Endometrium (tissue), 2 donors: ENCODE measurements around the gene RSRC1.
A peak's percentile ranks its signal among the peaks of the same experiment; 100 is the strongest.

ENCODE experiments used
- FAIRE-seq: peaks from 2 replicates; lab custom pipeline; 2012; peaks lifted over from hg19 to GRCh38; lab: Jason Lieb, UNC
- donor health status: control.
- donor health status: control.

The RSRC1 gene

DNA sequence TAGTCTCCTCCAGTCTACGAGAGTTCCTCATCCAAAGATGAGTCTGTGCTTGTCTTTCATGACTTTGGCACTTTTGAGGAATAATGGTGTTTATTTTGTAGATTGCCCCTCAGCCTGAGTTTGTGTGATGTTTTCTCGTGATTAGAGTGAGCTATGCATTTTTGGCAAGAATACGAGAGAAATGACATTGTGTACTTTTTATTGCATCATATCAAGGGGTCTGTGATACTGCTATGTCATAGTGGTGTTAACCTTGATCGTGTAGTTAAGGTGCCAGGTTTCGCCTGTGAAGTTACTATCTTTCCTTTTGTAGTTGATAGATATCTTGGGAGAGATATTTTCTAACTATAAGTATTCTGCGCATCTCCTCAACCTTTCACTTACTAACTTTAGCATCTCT lies 18.9 kb downstream of the RSRC1 start:
- no peak for FAIRE-seq

DNA sequence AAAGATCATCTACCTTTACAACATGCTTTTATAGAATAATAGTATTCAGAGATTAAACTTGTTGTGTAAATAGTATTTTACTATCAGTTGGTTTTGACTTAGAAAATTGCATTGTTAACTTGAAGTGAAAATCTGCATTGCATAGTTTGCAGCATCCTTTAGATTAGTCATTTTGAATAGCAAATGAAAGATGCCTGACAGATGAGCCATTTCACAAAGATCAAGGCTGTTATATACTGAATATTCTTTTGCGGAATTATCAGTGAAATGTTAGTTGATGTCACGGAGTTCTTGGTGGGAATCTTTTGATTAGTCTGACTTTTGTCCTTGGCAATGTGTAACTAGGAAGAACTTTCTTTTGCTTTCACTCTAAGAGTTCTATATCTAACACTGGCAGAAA lies 24.5 kb downstream of the RSRC1 start:
- FAIRE-seq, result no peak

DNA sequence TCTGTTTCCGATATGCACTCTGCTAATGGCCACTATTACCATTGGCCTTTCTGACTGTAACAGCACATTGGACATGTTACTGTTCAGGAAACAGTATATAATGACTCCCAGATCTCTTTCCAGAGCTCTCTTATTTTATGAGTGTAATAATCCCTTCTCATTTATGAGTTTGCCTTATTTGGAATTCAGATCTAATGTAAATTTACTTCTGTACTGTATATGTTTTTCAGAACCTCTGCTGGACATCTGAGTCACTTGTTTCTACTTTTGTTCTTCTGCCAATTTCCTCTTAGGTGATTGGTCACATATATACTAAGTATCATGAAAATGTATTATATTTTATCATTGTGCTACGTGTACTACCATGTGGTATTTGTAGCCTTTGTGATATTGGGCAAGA lies 30.5 kb downstream of the RSRC1 start:
- no peak for FAIRE-seq

DNA sequence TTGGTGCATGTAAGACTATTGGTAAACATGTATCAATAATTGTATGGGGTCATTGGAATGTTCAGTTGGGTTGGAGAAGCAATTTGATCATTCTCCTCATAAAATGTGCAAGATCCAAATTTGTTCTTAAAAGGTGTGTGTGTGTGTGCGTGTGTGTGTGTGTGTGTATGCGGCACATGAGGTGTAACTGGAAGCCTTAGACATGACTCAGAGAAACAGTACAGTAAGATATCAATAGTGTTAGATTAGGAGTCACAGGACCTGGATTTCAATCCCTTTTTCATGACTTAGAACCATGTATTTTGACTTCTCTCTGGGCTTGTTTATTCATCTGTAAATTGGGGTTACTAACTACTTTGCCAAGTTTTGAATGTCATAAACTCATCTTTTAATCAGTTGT lies 38.3 kb downstream of the RSRC1 start:
- no peak for FAIRE-seq

DNA sequence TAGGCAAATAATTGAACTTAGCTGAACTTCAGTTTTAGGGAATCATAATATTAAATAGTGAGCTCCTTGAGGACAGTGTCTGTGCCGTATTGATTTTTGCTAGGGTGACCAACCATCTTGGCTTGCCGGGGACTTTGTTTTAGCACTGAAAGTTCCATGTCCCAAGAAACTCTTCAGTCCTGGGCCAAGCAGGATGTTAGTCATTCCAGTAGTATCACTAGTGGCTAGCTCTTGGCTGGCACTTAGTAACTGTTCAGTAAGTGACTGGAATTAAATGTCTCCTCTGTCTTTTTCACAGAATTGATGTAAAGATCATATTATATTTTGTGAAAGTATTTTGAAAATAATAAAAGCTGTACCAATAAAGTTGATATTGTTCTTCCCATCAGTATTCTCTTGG lies 42.3 kb downstream of the RSRC1 start:
- no peak for FAIRE-seq

DNA sequence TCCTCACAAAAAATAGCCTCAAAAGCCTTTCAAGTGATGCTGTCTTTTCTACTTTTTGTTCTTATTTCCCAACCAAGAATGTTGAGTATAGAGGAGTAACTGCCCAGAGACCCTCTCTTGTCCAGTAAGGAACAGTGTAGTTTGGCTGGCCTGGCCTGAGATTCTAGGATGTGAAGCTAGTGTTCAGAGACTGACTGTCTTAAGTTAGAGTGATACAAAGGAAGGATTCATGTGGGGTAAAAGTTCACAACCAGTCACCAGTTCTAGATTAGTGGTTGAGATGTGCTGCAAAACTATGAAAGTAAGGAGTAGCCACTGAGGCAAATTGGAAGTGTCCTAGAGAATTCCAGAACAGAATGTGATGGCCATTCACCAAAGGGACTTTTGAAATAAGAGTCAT lies 49.1 kb downstream of the RSRC1 start:
- FAIRE-seq, result no peak

DNA sequence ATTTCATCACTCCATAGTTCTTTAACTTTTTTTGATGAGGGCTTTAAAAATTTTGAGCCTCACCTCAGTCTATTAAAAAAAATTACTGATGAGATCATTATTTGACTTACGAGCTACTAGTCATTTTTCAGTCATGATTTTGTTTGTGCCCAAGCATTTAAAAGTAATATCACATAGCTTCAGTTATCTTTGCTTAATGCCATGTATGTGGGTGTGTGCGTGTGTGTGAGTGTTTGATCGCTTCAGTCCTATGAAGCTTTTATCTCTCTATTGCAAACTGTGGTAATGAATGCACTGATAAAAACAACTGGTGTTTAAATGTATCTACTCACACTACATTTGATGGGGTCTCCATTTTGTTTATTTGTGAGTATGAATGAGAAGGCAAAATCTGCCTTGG lies 49.8 kb downstream of the RSRC1 start:
- FAIRE-seq, result no peak

DNA sequence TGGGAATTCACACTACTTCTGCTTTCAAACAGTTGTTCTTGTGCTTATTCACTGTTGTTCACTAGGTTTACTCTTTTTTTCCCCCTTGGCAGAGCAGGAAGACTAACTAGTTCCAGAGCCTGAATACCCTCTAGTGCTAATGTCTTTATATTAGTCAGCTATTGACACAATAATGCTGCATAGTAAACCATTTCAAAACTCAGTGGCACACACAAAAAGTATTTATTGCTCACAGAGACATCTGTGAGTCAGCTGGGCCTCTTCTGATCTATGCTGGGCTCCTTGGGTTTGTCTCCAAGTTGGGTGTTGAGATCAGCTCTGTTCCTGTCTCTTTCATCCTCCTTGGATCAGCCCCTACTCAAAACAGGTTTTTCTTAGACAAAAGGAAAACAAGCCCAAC lies 51.1 kb downstream of the RSRC1 start:
- no peak for FAIRE-seq

DNA sequence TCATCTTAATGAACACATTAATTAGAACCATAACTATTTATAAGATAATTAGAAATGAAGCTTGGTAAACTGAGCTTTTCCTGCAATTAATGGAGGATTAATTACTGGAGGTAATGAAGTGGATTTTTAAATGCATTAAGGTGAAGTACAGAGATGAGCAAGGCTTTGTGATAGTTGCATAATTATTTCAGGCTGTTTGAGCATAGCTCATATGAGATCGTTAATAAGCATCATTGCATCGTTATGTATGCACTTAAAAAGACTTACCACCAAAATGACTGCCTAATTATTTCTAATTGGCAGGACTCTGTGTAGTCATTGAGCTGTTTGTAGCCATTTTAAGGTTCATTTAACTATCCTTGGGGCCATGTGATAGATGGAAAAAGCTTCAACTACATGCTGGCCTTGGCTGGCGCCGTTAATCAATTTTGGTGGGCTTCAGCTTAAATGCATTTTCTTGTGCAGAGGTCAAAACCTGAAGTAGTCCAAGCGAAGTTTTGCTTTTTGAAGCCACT lies 55.3 kb downstream of the RSRC1 start:
- FAIRE-seq, result no peak

DNA sequence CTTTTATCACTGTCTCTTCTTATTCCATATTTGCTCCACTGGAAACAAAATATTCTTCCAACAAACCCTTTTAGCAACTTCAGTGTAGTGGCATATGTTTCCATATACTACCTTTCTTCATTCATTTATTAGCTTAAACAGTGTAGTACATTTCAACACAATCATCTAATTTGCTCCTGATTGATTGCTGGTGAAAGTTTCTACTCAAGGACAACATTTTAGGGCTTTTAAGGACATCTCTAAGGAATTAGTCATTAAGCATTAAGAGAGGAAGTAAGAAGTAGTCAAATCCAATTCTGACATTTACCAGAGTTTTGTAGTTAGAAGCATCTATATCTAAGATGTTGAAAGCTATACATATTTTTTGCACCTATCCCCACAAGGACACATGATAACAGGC lies 55.8 kb downstream of the RSRC1 start:
- no peak for FAIRE-seq

DNA sequence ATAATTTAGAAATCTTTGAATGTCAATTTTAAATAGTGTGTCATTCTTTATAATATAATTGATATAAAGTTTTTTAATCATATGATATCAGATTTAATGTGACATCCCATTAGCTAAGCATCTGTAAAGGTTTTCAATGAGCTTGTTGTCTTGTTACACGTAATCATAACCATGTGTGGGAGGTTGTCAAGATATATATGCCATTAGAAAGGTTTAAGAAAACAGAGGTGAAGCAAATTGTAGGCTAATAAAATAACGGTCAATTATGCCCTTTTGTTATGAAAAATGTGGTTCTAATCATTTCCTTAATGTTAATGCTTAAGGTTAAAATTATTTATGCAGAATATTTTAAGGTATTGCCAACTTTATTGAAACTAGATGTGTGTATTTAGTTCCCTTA lies 56.3 kb downstream of the RSRC1 start:
- FAIRE-seq, result no peak

DNA sequence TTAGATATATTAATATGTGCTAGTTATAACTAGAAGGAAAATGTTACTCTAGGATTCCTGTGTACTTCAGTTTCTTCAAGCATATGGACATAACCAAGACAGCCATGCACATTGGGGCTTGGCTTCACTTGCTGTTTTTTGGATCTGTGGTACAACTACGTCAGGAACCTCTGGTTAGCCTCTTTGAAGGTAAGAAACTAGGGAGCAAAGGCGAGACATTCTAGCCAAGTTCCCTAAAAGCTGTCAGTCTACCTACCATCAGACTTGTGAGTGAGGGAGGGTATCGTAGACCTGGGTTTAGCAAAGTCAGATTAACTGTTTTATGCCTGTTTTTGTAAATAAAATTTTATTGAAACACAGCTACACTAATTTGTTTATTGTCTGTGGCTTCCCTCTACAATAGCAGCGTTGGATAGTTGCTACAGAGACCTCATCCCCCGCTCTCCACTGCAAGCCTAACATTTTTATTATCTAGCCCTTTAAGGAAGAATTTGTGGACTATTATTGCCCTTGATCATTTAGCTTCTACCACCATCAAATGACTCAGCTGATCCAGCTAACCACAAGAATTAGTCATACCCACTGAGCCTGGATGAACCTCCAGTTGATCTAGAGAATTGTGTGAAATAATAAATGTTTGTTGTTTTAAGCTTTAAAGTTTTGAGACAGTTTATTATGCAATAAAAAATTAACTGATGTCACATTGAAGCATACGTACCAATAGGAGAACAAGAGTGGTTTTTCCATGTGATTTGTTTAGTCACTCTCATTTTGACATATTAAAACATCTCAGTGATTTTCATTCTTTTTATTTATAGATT lies 58.1 kb downstream of the RSRC1 start:
- peak; percentile 95 for FAIRE-seq

DNA sequence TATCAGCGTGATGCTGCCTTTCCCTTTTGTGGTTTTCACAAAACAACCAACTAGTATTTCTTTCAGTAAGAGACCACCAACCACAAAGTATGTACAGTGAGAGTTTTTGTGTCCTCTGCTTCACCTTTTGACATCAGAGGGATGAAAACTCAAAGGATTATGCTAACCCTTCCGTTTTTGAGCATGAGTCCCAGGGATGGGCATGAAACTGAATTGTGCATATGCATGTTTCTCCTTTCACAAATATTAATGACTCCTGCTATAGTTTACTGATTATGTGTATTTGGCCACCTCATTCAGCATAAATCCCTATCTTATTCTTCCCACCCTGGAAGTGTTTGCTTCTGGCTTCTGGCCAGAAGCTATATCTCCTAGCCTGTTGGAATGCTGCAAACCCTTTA lies 59.2 kb downstream of the RSRC1 start:
- FAIRE-seq, result no peak

DNA sequence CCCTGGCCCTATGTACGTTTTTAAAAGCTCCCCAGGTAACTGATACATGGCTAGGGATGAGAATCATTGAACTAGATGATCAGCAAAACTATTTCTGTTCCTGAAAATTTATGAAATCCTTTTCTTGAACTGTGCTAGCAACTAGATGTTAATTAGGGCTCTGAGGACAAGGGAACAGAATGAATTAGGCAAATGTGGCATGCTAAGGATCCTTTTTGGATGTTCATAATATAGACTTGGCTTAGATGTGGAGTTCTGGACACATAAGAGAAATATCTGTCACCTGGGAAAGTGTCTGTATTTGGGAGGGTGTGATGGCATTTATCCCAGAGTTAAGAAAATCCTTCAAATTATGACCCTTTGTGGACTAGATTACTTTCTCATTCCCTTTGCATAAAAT lies 71.2 kb downstream of the RSRC1 start:
- no peak for FAIRE-seq

DNA sequence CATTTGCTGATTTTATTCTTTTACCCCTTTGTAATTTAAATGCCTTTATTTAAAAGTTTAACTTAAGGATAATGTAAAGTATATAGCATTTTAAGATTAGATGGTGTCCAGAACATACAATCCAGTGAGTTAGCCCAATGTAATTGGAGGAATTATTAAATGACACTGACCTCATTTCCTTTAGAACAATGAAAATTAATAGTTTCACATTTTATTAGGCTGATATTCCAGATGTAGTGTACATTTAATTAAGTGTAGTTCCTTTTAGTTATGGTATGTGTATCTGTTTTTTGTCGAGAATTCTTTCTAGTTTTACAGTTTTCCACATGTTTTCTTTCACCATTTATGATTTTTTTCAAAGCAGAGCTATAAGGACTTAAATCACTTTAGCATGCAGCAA lies 75.8 kb downstream of the RSRC1 start:
- FAIRE-seq, result peak; percentile 92

DNA sequence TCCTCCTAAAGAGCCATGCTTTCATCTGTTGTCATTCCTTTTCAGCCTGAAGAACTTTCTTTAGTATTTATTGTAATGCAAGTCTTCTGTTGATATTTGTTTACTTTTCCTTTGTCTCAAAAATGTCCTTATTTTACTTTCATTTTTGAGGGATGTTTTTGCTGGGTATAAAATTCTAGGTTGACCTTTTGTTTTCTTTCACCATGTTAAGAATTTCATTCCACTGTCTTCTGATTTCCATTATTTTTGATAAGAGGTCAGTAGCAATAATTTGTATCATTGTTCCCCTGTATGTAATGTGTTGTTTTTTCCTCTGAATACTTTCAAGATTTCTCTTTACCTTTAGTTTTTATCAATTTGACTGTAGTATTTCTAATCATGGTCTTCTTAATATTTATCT lies 91.1 kb downstream of the RSRC1 start:
- FAIRE-seq, result no peak

DNA sequence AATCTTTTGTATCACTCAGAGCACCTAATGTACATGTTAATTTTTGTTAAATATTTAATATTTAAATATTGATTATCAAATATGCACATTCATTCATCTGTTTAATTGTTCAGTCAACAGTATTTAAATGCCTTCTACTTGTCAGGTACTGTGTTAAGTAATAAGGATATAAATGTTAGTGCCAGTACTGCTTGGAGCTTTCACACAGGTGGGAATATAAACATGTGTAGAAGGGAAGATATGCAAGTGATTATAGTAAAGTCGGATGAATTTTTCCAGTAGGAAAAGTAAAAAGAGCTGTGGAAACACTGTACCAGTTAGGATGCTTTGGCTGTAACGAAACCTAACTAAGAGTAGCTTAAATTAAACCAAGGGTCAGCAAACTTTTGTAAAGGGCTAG lies 95.4 kb downstream of the RSRC1 start:
- FAIRE-seq, result no peak

DNA sequence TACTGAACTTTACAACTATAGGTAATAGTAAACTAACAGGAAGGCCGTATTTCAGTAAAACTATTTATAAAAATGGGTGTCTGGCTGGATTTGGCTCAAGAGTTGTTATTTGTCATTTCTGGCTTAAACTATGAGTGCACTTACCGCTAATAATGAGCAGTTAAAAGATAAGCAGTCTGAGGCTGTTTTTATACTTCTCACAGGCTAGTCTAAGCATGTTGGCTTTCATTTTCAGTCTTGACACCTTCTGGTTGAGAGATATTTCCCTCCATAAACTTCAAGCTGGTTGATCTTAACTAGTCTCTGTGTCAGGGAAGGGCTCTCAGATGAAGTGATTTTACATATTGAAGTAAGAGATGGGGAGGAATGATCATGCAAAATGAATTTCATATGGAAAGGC lies 96.1 kb downstream of the RSRC1 start:
- FAIRE-seq, result no peak

DNA sequence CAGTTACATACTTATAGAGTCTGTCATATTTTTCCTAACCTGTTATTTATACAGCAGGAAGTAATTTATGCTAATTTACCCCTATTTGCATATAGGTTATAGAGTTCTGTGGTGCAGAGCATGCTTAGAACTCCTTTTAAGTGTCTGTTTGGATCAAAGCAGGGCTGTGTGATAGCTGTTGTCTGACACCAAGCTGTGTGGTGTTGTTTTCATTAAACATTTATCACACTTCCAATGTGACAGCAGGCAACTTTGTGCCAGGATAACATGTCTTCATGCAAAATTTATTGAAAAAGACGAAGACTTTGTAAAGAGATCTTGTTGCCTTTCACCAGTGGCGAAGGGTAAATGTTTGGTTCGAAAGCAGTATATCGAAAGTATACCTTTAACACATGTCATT lies 100.2 kb downstream of the RSRC1 start:
- FAIRE-seq, result no peak

DNA sequence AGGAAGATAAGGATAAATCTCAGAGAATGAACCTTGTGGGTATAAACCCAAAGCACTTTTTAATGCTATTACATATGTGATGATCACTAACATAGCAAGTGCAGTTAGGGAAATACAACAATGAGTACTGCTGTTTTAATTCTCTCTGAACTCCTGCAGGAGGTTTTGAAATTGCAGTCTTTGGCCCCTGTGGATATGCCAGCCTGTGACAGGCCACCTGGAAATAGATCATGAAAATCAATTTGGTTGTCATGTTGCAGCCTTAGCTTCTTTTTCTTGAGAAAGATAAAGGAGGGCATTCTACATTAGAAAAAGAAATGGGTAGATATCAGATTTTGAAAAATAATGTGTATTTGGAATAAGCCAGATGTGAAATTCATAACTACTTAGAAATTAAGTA lies 103.6 kb downstream of the RSRC1 start:
- no peak for FAIRE-seq

DNA sequence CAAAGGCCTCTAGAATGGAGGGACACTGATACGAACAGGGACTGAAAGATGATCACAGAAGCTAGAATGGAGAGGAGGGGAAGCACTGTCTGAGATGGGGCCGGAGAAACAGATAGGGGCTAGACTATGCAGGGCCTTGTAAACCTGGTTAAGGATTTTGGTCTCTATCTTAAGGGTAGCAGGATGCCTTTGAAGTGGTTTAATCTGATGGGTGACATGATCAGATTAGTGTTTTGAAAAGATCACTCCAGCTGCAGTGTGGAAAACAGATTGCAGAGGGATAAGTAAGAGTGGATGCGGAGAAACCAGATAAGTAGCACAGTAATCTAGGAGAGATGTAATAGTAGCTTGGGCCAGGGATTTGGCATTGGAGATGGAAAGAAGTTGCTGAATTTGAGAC lies 108.1 kb downstream of the RSRC1 start:
- no peak for FAIRE-seq

DNA sequence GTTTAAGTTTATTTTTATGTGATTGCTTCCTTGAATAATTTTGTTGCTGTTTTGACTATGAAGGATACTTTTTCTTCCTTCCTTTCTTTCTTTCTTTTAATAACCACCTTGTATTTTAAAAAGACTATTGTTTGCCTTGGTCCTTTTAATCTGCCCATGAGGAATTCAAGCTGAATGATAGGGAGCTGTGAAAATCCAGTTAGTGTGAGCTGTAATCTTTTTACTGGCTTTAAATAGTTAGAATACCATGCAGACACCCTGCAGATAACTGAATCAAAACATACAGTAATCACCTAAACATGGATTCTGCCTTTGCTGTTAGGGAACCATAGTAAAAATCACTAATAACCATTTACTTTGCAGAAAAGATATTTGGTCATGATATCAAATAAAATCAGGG lies 110.7 kb downstream of the RSRC1 start:
- no peak for FAIRE-seq

DNA sequence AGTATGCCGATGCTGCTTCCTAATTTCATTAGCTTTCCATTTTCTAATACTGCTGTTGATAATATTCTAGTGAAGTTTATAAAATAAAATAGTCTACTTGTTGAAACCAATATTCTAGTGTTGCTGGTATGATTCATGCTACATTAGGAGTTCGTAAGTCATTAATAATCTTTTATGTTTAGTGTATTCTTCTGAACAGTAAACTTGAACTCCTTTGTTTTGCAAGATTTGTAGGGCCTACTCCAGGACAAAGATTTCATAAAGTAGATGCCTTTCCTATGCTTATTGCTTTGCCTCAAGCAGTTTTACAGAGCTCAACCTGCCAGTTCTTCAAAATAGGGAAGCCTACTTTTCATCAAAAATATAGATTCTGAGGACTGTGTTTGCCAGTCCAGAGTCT lies 111.5 kb downstream of the RSRC1 start:
- FAIRE-seq, result no peak

DNA sequence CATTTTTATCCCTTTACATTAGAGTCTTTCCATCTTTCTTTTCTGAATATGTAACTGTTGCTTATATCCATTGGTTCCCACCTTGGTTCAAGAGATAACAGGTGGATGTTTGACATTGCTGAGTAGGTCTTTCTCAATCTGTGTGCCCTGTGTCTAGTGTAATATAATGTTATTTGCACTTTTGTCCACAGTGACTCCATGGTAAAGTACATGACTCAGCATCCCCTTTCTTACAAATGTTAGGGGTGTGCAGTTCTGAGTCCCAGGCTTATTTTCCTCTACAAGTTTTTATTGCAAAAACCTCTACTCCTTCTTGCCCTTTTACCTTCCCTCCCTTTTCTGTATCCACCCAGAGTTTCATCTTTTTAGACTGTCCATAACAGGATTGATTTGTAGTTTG lies 116.5 kb downstream of the RSRC1 start:
- FAIRE-seq, result no peak
